NCI-H82 treated with DMSO at 0.1 percent for 48 hours (cell line): Measurements from ENCODE around the gene TBXAS1.

Experiments used
- DNase-seq: peaks from one replicate; lab custom pipeline; 2025; ENCODE audit not compliant: unreplicated experiment; lab: John Stamatoyannopoulos, UW

Gene TBXAS1

DNA sequence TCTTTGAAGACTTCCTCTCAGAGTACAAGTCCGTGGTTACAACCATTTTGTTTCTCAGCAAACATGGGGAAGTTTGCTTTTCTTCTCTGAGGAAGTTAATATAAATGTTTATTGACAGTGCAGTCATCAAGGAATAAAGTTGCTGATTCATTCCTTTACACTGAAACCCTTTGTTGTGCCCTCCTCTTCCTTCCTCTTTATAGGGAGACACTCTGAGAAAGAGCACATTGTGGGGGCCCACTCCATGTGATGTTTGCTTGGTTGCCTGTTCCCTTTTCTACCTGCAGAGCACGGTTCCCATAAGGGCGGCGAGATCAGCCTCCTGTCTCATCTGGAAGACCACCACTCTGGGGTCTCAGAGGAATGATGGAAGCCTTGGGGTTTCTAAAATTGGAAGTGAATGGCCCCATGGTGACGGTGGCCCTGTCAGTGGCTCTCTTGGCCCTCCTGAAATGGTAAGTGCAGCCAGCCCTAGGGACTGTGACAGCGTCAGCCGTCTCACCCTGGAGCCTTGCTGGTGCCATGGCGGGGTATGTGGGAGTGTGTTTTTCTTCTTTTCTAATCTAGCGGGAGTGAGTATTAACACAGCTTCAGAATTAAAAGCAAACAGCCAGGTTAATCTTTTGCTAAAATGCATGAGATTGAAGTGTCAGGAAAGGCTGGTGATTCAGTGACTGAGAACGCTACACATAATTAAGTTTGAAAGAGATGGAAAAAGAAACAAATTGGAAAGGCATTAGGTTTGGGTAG, at the start of gene TBXAS1:
Gene TBXAS1 (plus strand): TSS at position 240 of the 750 bp plus-strand sequence. CDS start 127 bp downstream, at position 367.
- DNase-seq = no peak

DNA sequence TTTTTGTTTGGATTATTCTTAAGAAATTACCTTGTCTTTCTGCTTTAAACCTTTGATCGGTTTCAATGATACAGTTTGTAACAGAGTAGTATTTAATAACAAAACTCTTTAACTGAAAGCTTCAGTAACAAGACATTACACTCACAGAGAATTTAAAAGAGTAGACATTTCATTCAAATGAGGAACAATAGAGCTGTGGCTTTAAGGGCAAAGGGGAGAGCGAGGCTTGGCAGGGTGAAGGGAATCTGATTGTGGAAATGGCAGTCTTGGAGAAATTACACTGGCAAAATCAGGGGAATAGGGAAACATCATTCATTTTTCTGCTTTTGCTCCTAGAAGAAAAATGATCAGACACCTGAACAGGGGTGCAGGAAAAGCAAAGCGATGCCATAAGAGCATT, 46.1 kb upstream of the TBXAS1 start:
- DNase-seq = no peak

DNA sequence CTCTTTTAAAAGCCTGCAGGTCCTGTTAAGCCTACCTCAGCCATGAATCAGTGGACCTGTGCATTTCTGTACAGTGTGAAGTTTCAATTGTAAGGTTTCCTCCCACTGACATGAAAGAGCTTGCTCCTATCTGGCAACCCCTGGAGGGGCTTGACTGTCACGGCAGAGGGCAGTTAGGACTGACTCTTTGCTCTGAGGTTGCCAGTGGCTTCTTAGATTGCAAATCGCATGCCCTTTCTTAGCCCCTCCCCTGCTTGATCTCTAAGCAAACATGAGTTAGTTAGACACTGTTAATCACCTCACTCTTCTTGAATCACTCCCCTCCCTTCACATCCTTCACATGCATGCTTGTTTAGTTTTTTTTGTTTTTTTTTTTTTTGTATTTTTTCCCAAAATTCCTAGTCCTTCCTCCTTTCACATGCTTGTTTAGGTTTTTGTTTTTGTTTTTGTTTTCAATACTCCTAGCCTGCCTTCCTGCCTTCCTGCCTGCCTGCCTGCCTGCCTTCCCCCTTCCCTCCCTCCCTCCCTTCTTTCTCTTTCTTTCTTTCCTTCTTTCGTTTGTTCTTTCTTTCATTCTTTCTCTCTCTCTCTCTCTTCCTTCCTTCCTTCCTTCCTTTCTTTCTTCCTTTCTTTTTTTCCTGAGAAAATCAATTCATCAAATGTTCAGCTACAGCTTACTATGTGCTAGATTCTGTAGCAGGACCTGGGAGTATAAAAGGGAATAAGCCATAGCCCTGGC, 45.2 kb upstream of the TBXAS1 start:
- DNase-seq = peak; percentile 51

DNA sequence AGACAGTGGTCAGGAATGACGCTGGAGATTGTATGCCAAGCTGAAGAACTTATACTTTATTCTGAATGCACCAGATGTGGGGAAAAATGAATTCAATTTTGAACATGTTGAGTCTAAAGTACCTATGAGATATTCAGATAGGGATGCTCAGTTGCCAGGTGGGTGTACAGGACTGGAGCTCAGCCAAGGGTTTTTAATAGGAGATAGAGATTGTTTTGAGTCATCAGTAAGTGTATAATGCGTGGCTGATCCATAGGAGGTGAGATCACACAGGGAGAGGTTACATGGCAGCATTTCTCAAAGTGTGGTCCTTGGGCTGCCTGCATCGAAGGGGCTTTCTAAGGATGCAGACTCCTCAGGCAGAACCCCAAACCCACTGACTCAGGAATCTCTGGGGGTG, 44.4 kb upstream of the TBXAS1 start:
- no peak for DNase-seq

DNA sequence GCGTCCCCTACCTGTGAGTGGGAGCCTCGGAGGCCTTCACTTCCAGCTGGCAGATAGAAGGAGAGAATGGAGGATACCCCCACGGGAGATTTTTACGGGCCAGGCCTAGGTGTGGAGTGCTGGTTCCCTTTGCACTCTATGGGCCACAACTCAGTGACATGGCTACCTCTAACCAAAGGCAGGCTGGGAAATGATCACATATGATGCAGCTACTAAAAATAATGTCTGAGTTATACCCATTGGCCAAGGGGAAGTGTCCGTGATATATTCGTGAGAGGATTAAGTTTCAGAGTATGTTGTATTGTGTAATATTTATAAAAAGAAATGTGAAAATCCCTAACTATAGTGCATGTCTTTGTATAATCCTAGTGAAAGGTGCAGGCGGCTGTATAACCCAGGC, 37.7 kb upstream of the TBXAS1 start:
- no peak for DNase-seq

DNA sequence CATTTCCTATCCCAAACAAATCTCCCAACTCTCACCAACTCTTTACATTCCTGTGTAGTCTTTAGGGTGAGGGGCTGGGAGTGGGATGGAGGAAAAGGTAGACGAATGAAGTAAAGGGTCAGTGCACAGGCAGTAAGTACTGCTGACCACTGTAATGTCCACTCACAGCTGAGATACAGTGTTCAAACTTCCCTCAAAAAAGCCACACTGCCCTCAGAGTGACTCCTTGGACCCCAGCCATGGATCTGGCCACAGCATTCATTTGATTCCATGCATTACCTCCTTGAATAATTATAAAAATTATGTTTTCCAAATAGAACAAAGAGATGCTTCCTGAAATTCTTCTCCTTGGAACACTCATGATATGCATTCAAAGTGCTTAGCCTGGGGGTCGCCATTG, 31.5 kb upstream of the TBXAS1 start:
- no peak for DNase-seq

DNA sequence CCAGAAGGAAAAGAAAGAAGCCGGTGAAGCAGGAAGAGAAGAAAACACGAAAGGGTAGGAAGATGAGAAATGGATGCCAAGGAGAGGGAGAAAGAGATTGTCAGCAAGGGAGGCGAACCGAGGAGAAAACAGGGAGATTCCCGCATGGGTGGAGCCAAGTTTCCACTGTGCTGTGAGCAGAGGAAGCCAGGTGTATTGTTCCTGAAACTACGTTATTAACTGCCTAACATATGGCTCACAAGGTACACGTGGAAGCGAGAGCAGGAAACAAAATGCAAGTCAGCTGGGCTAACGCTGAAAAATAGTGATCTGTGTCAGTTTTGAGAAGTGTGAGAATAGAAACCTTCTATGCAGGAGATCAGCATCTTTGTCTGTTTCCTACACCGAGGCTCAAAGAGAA, 30.8 kb upstream of the TBXAS1 start:
- DNase-seq = no peak

DNA sequence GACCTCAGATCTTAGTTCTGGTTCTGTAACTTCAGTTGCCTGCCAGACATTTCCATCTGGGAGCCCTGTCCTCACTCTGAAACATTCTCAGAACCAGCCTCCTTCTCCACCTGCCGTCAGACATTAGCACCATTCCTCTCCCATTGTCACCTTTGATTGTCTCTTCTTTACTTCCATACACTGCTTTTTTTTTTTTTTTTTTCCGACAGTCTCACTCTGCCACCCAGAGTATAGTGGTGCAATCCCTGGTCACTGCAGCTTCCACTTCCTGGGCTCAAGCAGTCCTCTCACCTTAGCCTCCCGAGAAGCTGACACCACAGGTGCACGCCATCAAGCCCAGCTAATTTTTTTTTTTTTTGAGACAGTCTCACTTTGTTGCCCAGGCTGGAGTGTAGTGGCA, 30.2 kb upstream of the TBXAS1 start:
- DNase-seq = no peak

DNA sequence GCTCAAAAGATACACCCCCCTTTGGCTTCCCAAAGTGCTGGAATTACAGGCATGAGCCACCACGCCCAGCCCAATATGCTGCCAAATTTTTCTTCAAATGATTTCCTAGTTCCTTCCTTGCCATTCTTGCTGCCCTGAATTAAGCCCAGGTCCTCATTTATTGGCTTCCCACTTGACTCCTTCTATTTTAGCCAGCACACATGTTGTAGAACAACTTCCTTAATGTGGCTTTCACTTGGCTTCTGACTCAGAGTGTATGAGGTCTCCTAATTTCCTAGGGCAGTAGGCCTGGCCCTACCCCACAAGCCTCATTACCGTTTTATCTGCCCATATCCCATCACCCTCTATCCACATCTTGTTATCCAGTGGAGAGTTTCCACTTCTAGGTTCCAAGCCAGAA, 29.5 kb upstream of the TBXAS1 start:
- no peak for DNase-seq

DNA sequence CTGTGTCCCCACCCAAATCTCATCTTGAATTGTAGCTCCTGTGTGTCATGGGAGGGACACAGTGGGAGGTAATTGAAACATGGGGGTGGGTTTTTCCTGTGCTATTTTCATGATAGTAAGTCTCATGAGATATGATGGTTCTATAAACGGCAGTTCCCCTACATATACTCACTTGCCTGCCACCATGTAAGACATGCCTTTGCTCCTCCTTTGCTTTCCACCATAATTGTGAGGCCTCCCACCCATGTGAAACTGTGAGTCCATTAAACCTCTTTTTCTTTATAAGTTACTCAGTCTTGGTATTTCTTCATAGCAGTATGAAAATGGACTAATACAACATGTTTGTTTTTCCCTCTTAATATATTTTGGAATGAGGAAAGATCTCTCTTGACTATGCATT, 24.5 kb upstream of the TBXAS1 start:
- no peak for DNase-seq

DNA sequence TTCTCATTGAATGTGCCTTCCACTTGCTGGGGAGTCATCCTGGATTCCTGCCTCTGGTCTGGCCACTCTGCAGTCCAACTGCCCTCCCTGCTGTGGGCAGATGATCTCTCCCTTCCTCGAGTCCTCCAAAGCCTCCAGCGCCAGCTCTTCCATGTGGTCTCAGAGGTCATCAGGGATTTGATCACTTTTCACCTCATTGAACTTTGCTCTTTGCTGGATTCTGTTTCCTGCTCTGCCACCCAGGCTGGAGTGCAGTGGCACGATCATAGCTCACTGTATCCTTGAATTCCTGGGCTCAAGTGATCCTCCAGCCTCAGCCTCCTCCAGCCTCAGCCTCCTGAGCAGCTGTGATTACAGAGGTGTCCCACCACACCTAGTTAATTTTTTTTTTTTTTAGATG, 22.1 kb upstream of the TBXAS1 start:
- DNase-seq = no peak

DNA sequence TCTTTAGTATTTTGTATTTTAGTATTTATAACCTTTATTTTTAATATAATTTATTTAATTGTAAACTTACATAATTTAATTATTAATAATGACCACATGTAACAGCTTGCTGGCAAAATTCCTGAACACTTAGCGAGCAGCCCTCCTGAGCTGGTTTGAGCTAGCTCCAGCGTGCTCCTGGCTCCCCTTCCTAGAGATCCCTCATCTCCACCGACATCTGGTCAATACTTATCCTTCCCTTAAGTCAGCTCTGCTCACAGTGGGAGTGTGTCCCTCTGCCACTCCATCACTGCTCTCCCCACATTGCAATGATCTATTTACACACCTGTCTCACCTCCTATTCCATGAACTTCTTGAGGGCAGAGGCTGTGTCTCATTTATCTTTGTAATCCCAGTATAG, 20.6 kb upstream of the TBXAS1 start:
- no peak for DNase-seq

DNA sequence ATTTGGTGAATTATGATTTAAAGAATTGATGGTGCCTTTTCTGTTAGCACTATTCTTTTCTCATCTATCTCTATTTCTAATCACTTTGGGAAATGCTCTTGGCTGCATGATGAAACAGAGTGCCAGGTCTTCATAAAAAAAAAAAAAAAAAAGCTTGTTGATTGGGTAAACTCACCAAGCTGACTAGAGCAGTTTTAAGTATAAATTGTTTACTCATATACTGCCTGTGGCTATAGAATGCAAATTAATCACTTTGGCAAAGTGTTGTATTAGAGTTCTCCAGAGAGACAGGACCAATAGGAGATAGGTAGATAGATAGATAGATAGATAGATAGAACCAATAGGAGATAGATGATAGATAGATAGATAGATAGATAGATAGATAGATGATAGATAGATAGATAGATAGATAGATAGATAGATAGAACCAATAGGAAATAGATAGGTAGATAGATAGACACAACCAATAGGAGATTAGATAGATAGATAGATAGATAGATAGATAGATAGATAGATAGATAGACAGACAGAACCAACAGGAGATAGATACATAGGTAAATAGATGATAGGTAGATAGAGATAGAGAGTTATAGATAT, 20.1 kb upstream of the TBXAS1 start:
- DNase-seq = no peak

DNA sequence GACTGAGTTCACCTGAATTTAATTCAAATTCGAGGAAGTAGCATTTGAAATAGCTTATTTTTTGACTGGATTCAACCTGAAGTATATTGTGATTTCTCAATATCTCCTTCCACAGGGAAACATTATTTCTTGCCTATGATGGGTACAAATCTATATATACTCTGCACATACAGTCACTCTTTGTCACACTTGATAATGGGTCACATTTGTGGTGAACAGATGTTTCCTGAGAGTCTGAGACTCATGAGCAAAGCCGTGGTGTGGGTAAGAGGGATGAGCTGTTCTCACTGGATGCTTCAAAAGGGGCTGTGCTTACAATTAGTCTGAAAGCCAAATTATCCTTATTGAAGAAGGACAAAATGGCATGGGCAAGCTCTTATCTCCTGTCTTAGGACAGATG, 18.0 kb upstream of the TBXAS1 start:
- no peak for DNase-seq

DNA sequence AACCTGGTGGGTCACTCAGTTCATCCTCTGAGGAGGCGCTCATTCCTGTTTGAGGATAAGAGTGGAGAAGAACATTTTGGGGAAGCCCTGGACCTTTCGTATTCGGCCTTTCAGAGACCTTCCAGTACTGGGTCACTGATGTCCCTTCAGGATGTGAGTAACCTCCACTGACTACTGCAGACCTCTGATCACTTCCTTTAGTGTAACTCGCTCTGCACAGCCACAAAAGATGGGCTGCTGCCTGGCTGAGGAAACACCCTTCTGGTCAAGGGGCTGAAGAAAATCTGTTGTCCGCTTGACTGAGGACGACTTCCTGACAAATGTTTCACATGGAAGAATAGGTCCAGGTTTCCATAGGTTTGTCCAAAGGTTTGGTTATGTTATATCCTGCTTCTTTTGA, 15.9 kb upstream of the TBXAS1 start:
- no peak for DNase-seq

DNA sequence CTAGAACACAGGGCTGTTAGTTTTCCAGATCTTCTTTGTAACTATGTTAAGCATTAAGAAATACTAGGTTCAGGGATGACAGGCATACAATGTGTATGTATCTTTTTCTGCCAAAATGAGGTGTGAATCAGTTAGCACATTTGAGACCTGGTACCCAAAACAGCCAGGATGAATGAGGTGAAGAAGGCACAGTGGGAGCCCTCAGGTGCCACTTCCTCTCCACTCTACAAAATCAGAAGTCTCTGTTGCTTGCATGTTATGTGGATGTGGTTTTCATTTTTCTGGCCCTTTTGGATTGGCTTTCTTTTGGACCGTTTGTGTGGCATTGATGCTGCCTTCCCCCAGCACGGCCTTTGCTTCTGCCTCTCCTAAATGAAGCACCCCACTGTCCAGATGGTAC, 15.4 kb upstream of the TBXAS1 start:
- DNase-seq = no peak

DNA sequence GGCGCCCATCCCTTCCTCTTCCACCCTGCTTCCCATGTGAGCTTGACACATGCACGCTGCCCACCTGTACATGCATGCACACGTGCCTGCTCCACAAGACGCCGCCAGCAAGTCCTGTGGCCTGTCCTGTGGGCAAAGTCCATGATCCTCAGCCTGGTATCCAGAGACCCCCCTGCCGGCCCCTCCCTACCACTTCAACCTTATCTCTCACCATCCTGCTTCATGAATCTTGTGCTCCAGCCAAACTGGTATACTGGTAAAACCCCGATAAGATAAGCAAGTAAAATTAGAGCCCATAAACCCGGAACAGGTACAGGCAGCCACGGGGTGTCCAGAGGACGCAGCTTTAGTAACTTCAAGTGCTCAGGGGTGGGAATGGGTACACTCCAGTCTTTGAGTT, 11.8 kb upstream of the TBXAS1 start:
- no peak for DNase-seq

DNA sequence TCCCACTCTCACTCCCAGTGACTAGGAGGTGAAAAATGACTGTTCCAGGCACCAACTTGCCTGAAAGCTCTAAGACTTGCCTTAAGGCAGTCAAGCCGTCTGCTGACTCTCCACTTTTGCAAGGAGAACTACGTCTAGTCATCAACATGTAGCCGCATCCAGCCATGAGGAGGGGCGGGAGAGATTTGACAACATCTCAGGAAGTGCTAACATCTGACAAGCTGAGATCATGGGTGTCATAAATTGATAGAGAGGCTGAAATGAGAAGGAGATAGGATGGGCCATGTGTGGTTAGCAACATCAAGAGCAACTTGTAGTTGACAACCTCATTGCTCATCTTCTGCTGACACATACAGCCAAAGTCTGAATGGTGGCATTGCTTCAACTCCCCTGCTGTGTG, 9.0 kb upstream of the TBXAS1 start:
- no peak for DNase-seq

DNA sequence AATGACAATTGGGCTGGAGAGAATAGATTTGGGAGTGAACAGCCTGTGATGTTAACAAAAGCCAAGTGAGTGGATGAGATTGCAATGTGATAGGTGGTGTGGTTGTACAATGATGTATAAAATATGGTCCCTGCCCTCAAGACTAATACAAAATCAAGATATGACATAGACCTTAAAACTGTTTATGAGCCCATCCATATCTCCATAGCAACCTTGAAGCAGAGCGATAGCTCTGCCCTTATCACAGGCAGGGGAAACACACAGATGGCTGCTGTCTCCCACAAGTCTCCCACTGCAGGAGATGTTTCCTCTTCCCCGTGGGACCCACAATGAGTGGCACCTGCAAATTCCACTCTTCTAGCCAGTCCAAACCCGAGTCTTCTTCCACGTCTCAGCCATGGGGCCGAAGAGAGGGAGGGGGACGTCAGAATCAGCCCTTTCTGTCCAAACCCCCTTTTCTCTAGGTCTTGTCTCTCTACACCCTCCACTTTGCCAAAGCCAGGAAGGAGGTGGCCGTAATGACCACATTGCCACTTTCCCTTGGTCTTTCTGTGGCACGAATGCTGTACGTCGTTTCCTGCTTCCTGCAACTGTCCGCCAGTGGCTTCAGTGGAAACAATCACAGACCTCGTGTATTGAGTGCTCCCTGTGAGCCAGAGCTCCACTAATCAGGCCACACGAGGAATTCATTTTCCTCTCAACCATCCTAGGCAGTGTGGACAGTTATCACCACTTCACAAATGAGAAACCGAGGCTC, 7.5 kb upstream of the TBXAS1 start:
- no peak for DNase-seq

DNA sequence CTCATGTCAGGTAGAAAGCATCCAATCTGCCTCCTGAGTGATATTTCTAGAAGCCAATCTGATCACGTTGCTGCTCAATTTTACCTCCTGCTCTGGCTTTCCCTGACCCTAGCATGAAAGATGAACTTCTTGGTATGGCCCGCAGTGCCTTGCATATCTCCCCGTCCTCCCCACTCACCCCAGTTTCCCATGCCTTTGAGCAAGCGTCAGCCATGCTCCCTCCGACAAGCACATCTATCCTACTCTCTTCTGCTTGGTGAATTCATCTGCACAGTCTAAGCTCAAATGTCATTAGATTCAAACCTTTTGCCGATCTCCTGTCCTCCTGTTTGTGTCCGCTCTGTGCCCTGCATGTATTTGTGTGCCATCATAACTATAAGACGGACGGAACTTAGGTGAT, 6.2 kb upstream of the TBXAS1 start:
- DNase-seq = no peak

DNA sequence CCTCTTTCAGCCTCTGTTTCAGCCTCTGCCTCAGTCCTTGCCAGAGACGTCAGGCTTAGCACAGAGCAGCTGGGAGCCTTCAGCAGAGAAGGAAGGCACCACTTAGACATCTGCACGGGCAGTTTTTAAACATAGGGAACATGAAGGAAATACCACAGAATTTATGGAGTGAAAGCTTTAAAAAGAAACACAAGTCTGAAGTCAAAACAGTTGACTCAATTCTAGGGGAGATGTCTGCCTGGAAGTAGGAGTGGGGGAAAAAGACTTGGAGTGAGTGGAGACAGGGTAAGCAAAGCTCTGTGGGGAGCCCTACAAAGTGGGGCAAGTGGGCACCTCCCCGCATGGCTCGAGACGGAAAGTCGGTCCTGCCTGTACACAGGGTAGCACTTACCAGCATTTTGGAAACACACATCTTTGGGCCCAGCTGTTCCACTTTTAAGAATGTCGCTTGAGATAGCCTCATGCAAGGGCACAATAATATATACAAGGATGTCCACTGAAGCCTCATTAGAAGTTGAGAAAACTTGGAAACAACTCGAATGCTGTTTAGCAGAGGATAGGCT, 5.0 kb upstream of the TBXAS1 start:
- no peak for DNase-seq
